Panc1 (cell line): ENCODE results near the gene PPP1R9A.

ENCODE experiments used
- POLR2AphosphoS5 ChIP-seq: IDR thresholded peaks from 2 replicates; pipeline ENCODE4 v1.6.1; 2012; ENCODE audit warnings: mild to moderate bottlenecking, low read depth, low read length, moderate library complexity
- SIN3A ChIP-seq: IDR thresholded peaks from 2 replicates; pipeline ENCODE4 v1.6.1; 2012; ENCODE audit warnings: low read depth, mild to moderate bottlenecking, low read length, moderate library complexity, borderline replicate concordance; ENCODE audit not compliant: insufficient read depth
- TF ChIP-seq, protein P1 (sequence below): fragments of 450-650 bp; IDR thresholded peaks from 2 replicates; pipeline ENCODE4 v1.5.1; 2017; ENCODE audit warnings: mild to moderate bottlenecking

DNA sequence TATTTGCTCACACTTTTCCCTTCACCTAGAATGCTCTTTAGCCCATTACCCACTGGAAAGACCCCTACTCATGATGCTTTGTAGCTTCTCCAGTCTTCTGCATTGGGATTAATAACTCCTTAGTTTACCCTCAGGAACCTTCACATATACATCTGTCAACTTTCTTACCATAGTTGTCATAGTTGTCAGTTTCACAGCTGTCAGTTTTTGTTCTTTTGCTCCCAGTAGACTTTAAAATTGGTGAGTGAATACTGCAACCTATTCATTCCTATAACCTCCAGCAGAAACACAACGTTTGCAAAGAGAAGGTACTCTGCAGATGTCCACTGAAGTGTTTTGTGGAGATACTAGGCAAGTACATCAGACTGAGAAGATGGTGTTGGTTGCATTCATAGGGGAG lies 414.3 kb downstream of the PPP1R9A start:
- TF ChIP-seq, protein P1, sequence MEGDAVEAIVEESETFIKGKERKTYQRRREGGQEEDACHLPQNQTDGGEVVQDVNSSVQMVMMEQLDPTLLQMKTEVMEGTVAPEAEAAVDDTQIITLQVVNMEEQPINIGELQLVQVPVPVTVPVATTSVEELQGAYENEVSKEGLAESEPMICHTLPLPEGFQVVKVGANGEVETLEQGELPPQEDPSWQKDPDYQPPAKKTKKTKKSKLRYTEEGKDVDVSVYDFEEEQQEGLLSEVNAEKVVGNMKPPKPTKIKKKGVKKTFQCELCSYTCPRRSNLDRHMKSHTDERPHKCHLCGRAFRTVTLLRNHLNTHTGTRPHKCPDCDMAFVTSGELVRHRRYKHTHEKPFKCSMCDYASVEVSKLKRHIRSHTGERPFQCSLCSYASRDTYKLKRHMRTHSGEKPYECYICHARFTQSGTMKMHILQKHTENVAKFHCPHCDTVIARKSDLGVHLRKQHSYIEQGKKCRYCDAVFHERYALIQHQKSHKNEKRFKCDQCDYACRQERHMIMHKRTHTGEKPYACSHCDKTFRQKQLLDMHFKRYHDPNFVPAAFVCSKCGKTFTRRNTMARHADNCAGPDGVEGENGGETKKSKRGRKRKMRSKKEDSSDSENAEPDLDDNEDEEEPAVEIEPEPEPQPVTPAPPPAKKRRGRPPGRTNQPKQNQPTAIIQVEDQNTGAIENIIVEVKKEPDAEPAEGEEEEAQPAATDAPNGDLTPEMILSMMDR: no peak
- TF ChIP-seq SIN3A: no peak
- no peak for TF ChIP-seq POLR2AphosphoS5
